ENCODE data around the gene CDHR5.
"Not testable (repeated sequence)": the region's sequence is repeated elsewhere in the genome, so short reads cannot be mapped to it uniquely, and the experiment has no call there.

CDHR5 gene

DNA sequence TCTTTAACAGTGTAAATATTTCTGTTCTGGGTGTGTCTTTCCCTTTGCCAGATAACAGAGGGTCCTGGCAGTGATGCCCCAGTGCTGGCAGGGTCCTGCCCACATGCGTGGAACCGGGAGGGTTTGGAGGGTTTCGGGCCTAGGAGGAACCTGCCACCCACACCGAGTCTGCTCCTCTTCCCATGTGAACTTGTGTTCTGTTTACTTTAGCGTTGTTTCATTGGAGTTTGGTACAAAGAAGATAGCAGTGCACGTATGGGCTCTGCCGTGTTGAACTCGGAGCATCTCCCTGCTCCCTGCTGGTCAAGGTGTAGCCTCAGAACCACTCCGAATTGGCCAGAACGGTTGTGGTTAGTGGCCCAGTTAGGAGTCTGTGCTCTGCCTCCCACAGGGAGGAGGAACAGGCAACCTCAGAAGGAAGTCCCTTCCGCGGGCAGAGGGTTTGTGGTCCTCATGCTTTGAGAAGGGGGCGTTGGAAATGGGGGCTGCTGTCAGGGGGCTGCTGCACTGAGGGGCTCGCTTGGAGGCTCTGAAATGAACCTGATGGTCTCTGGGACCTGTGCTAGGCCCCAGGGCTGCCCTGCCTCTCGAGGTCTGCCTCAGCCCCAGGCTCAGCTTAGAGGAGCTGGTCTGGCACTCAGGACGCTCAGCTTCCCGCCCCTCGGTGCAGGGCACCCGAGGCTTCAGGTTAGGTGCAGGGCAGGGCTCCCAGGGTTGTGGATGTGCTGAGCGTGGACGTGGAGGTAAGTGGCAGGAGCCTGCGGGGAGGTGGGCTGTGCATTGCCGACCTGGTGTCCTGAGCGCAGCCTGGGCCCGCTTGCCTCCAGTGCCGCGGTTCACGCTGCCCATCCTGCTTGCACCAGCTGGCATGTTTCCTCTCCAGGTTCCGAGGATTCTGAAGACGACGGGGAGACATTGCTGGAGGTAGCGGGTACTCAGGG, 38.1 kb downstream of the CDHR5 start:
- DNase-seq (ENCODE audit: low read depth in 3 of 3): no peak

DNA sequence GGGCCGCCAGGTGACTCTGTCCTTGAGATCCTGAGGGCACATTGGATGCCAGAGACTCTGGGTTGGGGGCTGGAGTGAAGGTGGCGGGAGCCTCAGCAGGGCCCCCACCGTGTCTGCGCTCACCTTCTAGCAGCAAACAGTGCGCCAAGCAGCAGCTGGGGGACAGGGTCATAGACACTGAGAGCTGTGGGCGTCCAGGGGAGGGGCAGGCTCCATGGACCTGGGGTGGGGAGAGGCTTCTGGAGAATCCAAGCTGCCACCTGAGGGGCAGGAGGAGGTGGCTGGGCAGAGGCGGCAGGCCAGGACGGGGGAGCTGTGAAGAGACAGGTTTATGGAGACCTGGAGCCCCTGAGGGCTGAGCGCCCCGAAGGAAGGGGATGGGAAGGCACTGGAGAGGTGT, 40.5 kb downstream of the CDHR5 start:
- no peak for DNase-seq (ENCODE audit: low read depth in 3 of 3)

DNA sequence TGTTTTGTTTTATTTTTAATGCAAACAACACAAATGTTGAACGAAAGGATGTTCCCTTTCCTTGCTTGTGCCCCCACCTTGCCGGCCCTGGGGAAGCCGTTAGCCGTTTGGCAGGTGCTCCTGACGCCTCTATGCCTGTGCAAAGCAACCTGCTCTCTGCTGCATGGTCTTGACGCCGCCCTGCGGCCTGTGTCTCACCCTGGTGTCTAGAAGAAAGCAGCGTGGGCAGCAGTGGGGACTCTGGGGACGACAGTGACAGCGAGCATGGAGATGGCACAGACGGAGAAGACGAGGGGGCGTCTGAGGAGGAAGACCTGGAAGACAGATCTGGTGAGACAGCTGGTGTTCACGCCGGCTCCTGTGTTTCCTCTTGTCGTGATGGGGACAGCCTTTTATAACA, 43.0 kb downstream of the CDHR5 start:
- DNase-seq (ENCODE audit: low read depth in 3 of 3): no peak

DNA sequence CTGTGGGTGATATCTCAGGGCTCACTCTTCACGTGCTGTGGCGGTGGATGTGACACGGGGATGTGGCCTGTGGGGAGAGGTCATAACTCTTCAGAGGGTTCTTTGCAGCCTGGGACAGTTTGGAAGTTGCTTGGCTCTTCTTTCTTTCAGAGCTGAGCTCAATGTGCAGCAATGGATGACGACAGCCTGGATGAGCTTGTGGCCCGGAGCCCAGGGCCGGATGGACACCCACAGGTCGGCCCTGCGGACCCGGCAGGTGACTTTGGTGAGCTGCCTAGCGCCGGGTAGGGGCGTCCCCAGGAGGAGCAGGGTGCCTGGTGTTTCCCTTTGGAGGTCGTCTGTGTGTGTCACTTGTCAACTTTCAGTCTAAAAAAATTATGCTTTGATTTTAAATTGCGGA, 43.4 kb downstream of the CDHR5 start:
- DNase-seq (ENCODE audit: low read depth in 3 of 3): no peak

GRCh38 chr11:579830-580601, 44.7 kb downstream of the CDHR5 start:
- no peak for DNase-seq (ENCODE audit: low read depth in 3 of 3)

- no peak for DNase-seq (ENCODE audit: low read depth in 3 of 3)
Observed at GRCh38 chr11:578276-579035, 46.3 kb downstream of the CDHR5 start.

DNA sequence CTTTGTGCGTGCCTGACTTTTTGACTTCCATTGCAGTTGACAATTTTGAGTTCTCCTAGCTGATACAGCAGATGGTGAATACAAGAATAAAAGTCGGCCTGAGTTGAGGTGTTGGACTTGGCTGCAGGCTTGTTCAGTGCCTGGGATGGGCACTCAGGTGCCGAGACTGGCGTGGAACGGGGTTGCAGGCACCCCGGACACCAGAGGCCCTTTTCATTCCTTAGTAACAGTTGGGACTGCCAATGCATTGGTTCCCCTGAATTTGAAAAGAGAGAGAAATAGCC, 47.2 kb downstream of the CDHR5 start:
- DNase-seq (ENCODE audit: low read depth in 3 of 3): no peak

DNA sequence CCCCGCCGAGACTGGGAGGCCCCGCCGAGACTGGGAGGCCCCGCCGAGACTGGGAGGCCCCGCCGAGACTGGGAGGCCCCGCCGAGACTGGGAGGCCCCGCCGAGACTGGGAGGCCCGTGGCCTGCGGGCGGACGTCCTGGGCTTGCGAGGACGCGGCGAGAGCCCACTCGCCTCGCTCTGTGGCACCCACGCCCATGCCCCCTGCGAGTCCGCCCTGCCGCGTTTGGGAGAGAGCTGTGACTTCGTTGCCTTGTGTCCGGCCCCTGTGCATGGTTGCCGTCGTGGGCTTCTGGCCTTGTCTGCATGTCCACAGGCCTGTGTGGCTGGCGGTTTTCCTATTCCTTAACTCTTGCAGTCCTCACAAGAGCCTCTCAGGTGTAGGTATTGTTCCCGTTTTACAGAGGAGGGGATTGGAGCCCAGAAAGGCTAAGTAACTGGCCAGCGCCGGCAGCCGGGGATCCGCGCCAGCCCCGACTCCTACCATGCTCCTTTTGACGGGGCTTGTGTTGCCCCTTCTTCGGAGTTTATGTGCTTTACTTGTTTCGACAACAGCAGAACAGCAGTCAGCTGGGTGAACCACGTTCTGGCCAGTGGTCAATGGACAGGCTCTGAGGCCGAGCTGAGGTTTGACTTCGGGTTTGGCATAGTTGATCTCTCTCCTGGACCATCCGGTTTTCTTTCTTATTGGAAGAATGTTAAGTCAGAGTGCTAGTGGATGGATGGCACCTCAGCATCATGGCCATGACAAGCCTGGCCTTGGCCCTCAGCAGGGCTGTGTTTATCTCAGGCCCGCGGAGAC, 47.7 kb downstream of the CDHR5 start:
- no peak for DNase-seq (ENCODE audit: low read depth in 3 of 3)

DNA sequence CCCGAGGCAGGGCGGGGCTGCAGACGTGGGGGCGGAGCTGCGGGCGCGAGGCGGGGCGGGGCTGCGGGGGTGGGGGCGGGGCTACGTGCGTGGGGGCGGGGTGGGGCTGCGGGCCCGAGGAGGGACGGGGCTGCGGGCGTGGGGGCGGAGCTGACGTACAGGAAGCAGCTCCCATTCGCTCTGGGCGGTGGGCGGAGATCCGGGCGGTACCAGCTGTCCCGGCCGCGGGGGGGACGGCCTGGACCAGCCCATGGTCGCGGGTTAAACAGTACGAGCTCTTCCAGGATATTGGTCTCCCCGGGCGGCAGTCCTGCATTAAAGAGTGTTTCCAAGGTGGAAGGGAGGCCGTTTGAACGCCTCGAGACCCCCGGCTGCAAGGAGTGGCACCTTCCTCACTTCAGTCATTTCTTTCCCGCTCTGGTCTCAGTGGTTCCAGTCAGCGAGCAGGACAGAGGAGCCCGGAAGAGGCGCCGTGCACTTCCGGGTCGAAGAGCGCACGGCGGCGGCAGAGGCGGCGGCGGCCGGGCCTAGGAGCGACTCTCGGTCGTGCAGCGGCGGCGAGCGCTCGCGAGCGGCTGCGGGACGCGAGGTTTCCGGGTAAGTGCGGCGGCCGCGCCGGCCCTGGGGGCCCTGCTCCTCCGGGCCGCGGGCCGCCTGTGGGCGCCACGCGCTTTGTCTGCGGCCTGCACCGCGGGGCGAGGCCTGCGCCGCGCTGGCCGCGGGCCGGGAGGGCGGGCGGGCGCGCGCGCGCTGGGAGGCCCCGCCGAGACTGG, 48.6 kb downstream of the CDHR5 start, which contains the start of gene PHRF1:
TSS of gene PHRF1 (plus strand) at position 475 of the 773 bp plus-strand sequence. CDS start 5,043 bp downstream, outside the sequence.
- DNase-seq (ENCODE audit: low read depth in 3 of 3): peak; percentile 89 to 94 (median 90)

- no peak for DNase-seq (ENCODE audit: low read depth in 3 of 3)
Observed at GRCh38 chr11:575313-575995, 49.3 kb downstream of the CDHR5 start.

DNA sequence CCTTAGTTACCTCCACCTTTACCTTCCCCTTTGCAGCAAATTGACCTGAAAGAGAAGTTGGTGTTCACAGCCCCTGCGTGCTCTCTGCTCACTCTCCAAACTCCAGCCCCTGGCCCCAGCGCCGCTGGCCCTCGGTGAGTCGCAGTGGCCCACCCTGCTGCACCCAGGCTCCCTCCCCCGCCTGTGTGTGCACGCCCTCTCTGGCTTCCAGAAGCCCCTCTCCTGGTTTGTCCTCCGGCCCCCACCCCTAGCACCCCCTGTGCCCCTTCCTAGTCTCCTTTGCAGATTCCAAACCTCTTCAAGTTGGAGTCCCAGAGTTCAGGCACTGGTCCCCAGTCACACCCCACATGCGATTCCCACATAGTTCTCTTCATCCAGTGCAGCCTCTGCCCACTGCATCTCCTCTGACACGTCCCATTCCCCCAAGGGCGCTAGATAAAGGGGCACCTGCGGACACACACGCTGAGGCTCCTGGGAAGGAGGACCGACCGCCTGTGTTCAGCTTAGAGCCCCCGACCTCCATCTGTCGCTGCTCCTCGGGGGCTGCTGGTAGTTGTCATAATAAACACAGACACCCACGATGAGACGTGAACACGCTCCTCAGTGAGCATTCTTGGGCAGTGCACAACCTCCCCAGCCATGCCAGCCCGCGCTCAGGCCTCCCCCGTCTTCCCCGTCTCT, 50.0 kb downstream of the CDHR5 start:
- DNase-seq (ENCODE audit: low read depth in 3 of 3): no peak

GRCh38 chr11:574031-574570, 50.7 kb downstream of the CDHR5 start:
- DNase-seq (ENCODE audit: low read depth in 3 of 3): not testable (repeated sequence)

GRCh38 chr11:573146-573759, 51.5 kb downstream of the CDHR5 start:
- DNase-seq (ENCODE audit: low read depth in 3 of 3): no peak

- DNase-seq (ENCODE audit: low read depth in 3 of 3): no peak
Observed at GRCh38 chr11:571802-572185, 53.0 kb downstream of the CDHR5 start.

- DNase-seq (ENCODE audit: low read depth in 3 of 3): no peak
Observed at GRCh38 chr11:569158-569885, 55.4 kb downstream of the CDHR5 start.

DNA sequence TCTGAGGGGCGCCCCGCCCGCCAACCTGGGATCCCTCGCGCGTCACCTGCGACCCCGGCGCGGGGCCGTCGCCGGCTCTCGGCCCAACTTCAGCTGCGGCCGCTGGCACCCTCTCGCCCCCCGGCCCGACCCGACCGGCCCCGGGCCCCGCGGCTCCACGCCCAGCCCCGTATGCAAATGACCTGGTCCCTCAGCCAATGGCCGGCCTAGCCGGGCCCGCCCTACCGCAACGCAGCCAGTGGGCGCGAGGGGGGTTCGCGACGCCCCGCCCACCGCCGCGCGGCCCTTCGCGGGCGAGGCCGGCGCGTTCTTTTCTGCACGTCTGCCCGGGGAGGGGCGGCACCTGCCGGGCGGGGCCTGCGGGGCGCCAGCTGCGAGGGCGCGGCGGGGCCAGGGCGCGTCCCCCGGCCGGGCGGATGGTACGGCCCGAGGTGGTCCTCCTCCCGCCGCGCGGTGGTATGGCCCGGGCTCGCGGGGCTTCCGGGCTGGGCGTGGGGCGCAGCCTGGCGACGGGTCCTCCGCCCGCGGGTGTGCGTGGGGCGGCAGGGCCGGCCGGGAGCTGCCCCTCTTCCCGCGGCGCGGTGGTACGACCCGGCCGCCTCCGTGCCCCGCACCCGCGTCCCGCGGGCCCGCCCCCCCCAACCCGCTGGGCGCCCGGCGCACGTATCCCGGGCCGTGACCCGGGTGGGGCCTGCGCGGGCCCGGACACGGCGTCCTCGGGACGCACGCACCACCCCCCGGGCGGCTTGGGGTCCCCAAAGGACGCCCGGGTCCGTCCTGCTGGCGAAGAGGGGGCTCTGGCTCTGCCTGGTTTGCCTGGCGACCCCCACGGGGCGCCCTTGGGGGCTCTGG, 56.2 kb downstream of the CDHR5 start:
- peak; percentile 71 to 91 (median 79) for DNase-seq (ENCODE audit: low read depth in 3 of 3)
